Measurements from ENCODE around the gene ANKS1B.

GRCh38 chr12:98750511-98750910, 1234.2 kb downstream of the ANKS1B start:
- TF ChIP-seq YY1 (IDR thresholded peaks at IDR 0.05; ENCODE audit: insufficient read depth, insufficient read length) = no peak
- no peak for TF ChIP-seq ZNF274 (IDR thresholded peaks at IDR 0.05; ENCODE audit: low read depth, low read length)
